Activated B cell treated with CpG ODN at 0.5 μM for 24 hours (primary cell): ENCODE results near the gene DTL. TPM values are rescaled to one million over a fixed set of nuclear protein-coding genes. Genes with fewer than 3 reads are reported as not detected.

ENCODE experiments used
- ATAC-seq: fragments of 200-7000 bp; cut with Tn5 transposase; one replicate; pipeline ENCODE4 v1.10.0; 2021; ENCODE audit warnings: low read depth, mild to moderate bottlenecking, moderate library complexity
- CTCF ChIA-PET: fragments of 350-600 bp; sonication (Branson Sonifier 250); formaldehyde crosslinking; loops from one replicate; lab custom pipeline; 2021; ENCODE audit warnings: antibody characterized with exemption; lab: Charles Lee
- POLR2A ChIA-PET: fragments of 350-600 bp; sonication (Branson Sonifier 250); formaldehyde crosslinking; loops from one replicate; lab custom pipeline; 2021; ENCODE audit warnings: antibody characterized with exemption; lab: Charles Lee
- DNase-seq: peaks from one replicate; pipeline ENCODE4 v3.0.0; 2022
- H3K27ac Mint-ChIP-seq: one replicate; pipeline ENCODE4 v1.8.0; 2020; ENCODE audit warnings: mixed read lengths
- H3K27me3 Mint-ChIP-seq: one replicate; pipeline ENCODE4 v1.8.0; 2021; ENCODE audit warnings: mixed read lengths
- H3K36me3 Mint-ChIP-seq: one replicate; pipeline ENCODE4 v1.8.0; 2021; ENCODE audit warnings: low read depth, mixed read lengths
- H3K4me1 Mint-ChIP-seq: one replicate; pipeline ENCODE4 v1.8.0; 2021; ENCODE audit warnings: mixed read lengths
- H3K4me3 Mint-ChIP-seq: one replicate; pipeline ENCODE4 v1.8.0; 2020; ENCODE audit warnings: mild to moderate bottlenecking, mixed read lengths
- H3K9me3 Mint-ChIP-seq: one replicate; pipeline ENCODE4 v1.8.0; 2020; ENCODE audit warnings: mixed read lengths
- CTCF ChIP-seq: fragments of 200-600 bp; IDR thresholded peaks from one replicate; pipeline ENCODE4 v1.8.0; 2022; ENCODE audit warnings: antibody characterized with exemption, mild to moderate bottlenecking
- intact Hi-C: fragments of 100-400 bp; cut with micrococcal nuclease; formaldehyde crosslinking; loops from one replicate; pipeline ENCODE4 v1.15.1; 2024
- total RNA-seq: library from RNA; stranded (reverse); gene quantifications from 2 replicates; pipeline ENCODE4 v1.2.3, GENCODE V29; 2022

The DTL gene
- total RNA-seq, 1 donor from 2014 or later: 5.0 TPM

DNA sequence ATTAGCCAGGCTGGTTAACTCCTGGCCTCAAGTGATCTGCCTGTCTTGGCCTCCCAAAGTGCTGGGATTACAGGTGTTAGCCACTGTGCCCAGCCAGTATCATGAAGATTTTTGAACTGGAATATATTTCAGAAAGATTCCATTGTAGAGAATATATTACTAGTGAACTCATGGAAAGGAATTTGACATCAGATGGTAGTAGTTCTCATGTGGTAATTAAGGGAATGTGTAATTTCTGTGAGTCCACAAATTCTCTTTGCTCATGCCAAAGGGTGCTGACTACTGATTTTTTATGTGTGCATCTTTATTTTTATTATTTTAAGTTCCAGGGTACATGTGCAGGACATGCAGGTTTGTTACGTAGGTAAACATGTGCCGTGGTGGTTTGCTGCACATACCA lies 10.4 kb downstream of the DTL start:
- ChIA-PET CTCF (no interaction called here), POLR2A (no interaction called here)
- ATAC-seq (no peak), DNase-seq (no peak)
- no peak overlapping the region for H3K4me3 Mint-ChIP-seq
- intact Hi-C loops: no loop called here
- no peaks in the 10 kb centered on the region for H3K27me3 Mint-ChIP-seq
- H3K36me3 Mint-ChIP-seq: no peaks in the 10 kb centered on the region
- peaks cover 1% of the 10 kb centered on the region for H3K4me1 Mint-ChIP-seq
- no peak for TF ChIP-seq CTCF
- H3K9me3 Mint-ChIP-seq: no peaks in the 10 kb centered on the region
- H3K27ac Mint-ChIP-seq: no peak overlapping the region

- CTCF ChIA-PET: no interaction called here
- no peak overlapping the region for H3K27ac Mint-ChIP-seq
Measured at GRCh38 chr1:212053993-212054392, 18.4 kb downstream of the DTL start.

GRCh38 chr1:212055333-212055732 lies 19.8 kb downstream of the DTL start:
- no peak for DNase-seq
- intact Hi-C loops: no loop called here
- ATAC-seq: no peak
- peaks cover 2% of the 10 kb centered on the region for H3K36me3 Mint-ChIP-seq
- H3K4me3 Mint-ChIP-seq: no peak overlapping the region
- peaks cover 2% of the 10 kb centered on the region for H3K4me1 Mint-ChIP-seq
- H3K9me3 Mint-ChIP-seq: peaks cover 23% of the 10 kb centered on the region
- no peak overlapping the region for H3K27ac Mint-ChIP-seq
- no peaks in the 10 kb centered on the region for H3K27me3 Mint-ChIP-seq
- no peak for TF ChIP-seq CTCF
- ChIA-PET POLR2A (no interaction called here), CTCF (no interaction called here)

More at GRCh38 chr1:212053993-212054392, 18.4 kb downstream of the DTL start:
- no peaks in the 10 kb centered on the region for H3K27me3 Mint-ChIP-seq
- peaks cover 2% of the 10 kb centered on the region for H3K4me1 Mint-ChIP-seq
- DNase-seq: no peak
- peaks cover 23% of the 10 kb centered on the region for H3K9me3 Mint-ChIP-seq
- H3K36me3 Mint-ChIP-seq: peaks cover 2% of the 10 kb centered on the region
- ATAC-seq: no peak
- POLR2A ChIA-PET: interaction anchor here (0.7 kb wide), 1 partner anchor 273 kb away, joined by 5 read pairs; no protein-coding TSS in a partner anchor
- intact Hi-C loops: no loop called here
- TF ChIP-seq CTCF: no peak
- H3K4me3 Mint-ChIP-seq: no peak overlapping the region

- Mint-ChIP-seq H3K36me3 (peaks cover 2% of the 10 kb centered on the region), H3K9me3 (peaks cover 23% of the 10 kb centered on the region), H3K4me3 (no peak overlapping the region), H3K4me1 (no peaks in the 10 kb centered on the region), H3K27me3 (no peaks in the 10 kb centered on the region), H3K27ac (no peak overlapping the region)
- ChIA-PET CTCF (interaction anchor here (0.9 to 2.3 kb wide), 4 partner anchors 10 to 395 kb away, joined by 3 to 11 read pairs (median 5); no protein-coding TSS in a partner anchor), POLR2A (interaction anchor here (0.7 kb wide), 1 partner anchor 926 kb away, joined by 7 read pairs; no protein-coding TSS in a partner anchor)
- DNase-seq (no peak), ATAC-seq (no peak)
- intact Hi-C loops: loop anchor here (10.0 kb wide), 1 partner anchor 724 kb away; no protein-coding TSS in a partner anchor
- TF ChIP-seq CTCF: no peak
Measured at GRCh38 chr1:212060632-212061472, 25.3 kb downstream of the DTL start.

GRCh38 chr1:212062832-212063438 lies 27.4 kb downstream of the DTL start:
- intact Hi-C loops: loop anchor here (1.0 to 10.0 kb wide), 5 partner anchors 228 to 722 kb away; no protein-coding TSS in a partner anchor
- H3K36me3 Mint-ChIP-seq: peaks cover 2% of the 10 kb centered on the region
- TF ChIP-seq CTCF: peak; percentile 36
- no peaks in the 10 kb centered on the region for H3K4me1 Mint-ChIP-seq
- CTCF ChIA-PET: interaction anchor here (0.7 to 4.9 kb wide), 19 partner anchors 9 to 394 kb away, joined by 3 to 99 read pairs (median 4); partner anchors contain the start of genes DTL, INTS7 and PPP2R5A
- H3K27ac Mint-ChIP-seq: no peak overlapping the region
- H3K9me3 Mint-ChIP-seq: peaks cover 4% of the 10 kb centered on the region
- H3K4me3 Mint-ChIP-seq: no peak overlapping the region
- no peak for DNase-seq
- H3K27me3 Mint-ChIP-seq: no peaks in the 10 kb centered on the region
- ATAC-seq: peak; percentile 37
- POLR2A ChIA-PET: interaction anchor here (0.7 to 1.9 kb wide), 3 partner anchors 223 to 392 kb away, joined by 3 to 7 read pairs (median 4); partner anchors contain the start of gene PPP2R5A
